Measurements from ENCODE around the gene TRPM7. TPM values are rescaled to one million over a fixed set of nuclear protein-coding genes. Genes with fewer than 3 reads are reported as not detected.

Gene TRPM7
- total RNA-seq, 4 donors from 2014 or later: 47.4 to 96.5 (median 48.8) TPM

GRCh38 chr15:50562735-50563640, 123.6 kb downstream of the TRPM7 start:
- Histone ChIP-seq H3K27me3 (no peaks in the 10 kb centered on the region), H3K4me3 (no peak overlapping the region), H3K27ac (no peak overlapping the region), H3K4me1 (no peaks in the 10 kb centered on the region), H3K9me3 (no peaks in the 10 kb centered on the region), H3K36me3 (peaks cover 0 to 43% (median 13%) of the 10 kb centered on the region in 4 donors)
- WGBS, 2 donors (ENCODE audit: low coverage in 1 of 2): 67 to 75% methylated on average over 3 to 4 of the region's 4 CpGs
- intact Hi-C loops (cut with DNase I; ENCODE audit: low total_unique reads) (no loop called here), in situ Hi-C loops (cut with MboI; ENCODE audit: low pct_ligation_motif_present in 1 of 4, low pct_unique_long_range_greater_than_20kb in 1 of 4, low sequenced_read_pairs in 3 of 4) (no loop called here)
- DNase-seq: no peak
- no peak for TF ChIP-seq CTCF (IDR thresholded peaks at IDR 0.05)
- TF ChIP-seq EP300 (IDR thresholded peaks at IDR 0.05; ENCODE audit: low read depth): no peak
- TF ChIP-seq POLR2AphosphoS5 (IDR thresholded peaks at IDR 0.05): no peak
- no peak for TF ChIP-seq POLR2A (IDR thresholded peaks at IDR 0.05)

GRCh38 chr15:50558012-50558411, 128.6 kb downstream of the TRPM7 start:
- Histone ChIP-seq H3K27me3 (no peaks in the 10 kb centered on the region), H3K9me3 (no peaks in the 10 kb centered on the region), H3K27ac (no peak overlapping the region), H3K4me3 (no peak overlapping the region), H3K36me3 (peaks cover 0 to 26% (median 4%) of the 10 kb centered on the region in 4 donors), H3K4me1 (no peaks in the 10 kb centered on the region)
- intact Hi-C loops (cut with DNase I; ENCODE audit: low total_unique reads) (no loop called here), in situ Hi-C loops (cut with MboI; ENCODE audit: low pct_ligation_motif_present in 1 of 4, low pct_unique_long_range_greater_than_20kb in 1 of 4, low sequenced_read_pairs in 3 of 4) (no loop called here)
- WGBS, 2 donors (ENCODE audit: low coverage in 1 of 2): 90 to 96% methylated on average over 2 of the region's 2 CpGs
- DNase-seq: no peak
- no peak for TF ChIP-seq POLR2A (IDR thresholded peaks at IDR 0.05)
- TF ChIP-seq POLR2AphosphoS5 (IDR thresholded peaks at IDR 0.05): no peak
- no peak for TF ChIP-seq EP300 (IDR thresholded peaks at IDR 0.05; ENCODE audit: low read depth)
- no peak for TF ChIP-seq CTCF (IDR thresholded peaks at IDR 0.05)

- in situ Hi-C loops (cut with MboI; ENCODE audit: low pct_ligation_motif_present in 1 of 4, low pct_unique_long_range_greater_than_20kb in 1 of 4, low sequenced_read_pairs in 3 of 4): no loop called here
- no peak overlapping the region for H3K27ac ChIP-seq
Observed at GRCh38 chr15:50556642-50557371, 129.8 kb downstream of the TRPM7 start.

More at GRCh38 chr15:50556642-50557371, 129.8 kb downstream of the TRPM7 start:
- TF ChIP-seq CTCF (IDR thresholded peaks at IDR 0.05) (no peak), POLR2AphosphoS5 (IDR thresholded peaks at IDR 0.05) (no peak), POLR2A (IDR thresholded peaks at IDR 0.05) (no peak), EP300 (IDR thresholded peaks at IDR 0.05; ENCODE audit: low read depth) (no peak)
- intact Hi-C loops (cut with DNase I; ENCODE audit: low total_unique reads): no loop called here
- 93% methylated on average over 2 of the region's 2 CpGs for WGBS, 2 donors (ENCODE audit: low coverage in 1 of 2)
- Histone ChIP-seq H3K36me3 (peaks cover 0 to 21% (median 4%) of the 10 kb centered on the region in 4 donors), H3K4me1 (no peaks in the 10 kb centered on the region), H3K4me3 (no peak overlapping the region), H3K27me3 (no peaks in the 10 kb centered on the region), H3K9me3 (no peaks in the 10 kb centered on the region)
- no peak for DNase-seq
